IMR-90 (cell line): ENCODE data around the gene TMA7.

Source experiments
- POLR2A ChIP-seq: IDR thresholded peaks from 2 replicates; pipeline ENCODE4 v1.6.1; 2012; ENCODE audit warnings: mild to moderate bottlenecking, low read depth, low read length
- TF ChIP-seq, protein P1 (sequence below): conservative IDR thresholded peaks from 2 replicates; pipeline ENCODE4 v1.5.1; 2012; ENCODE audit warnings: mild to moderate bottlenecking, low read depth, low read length, improper control_type of control experiment

DNA sequence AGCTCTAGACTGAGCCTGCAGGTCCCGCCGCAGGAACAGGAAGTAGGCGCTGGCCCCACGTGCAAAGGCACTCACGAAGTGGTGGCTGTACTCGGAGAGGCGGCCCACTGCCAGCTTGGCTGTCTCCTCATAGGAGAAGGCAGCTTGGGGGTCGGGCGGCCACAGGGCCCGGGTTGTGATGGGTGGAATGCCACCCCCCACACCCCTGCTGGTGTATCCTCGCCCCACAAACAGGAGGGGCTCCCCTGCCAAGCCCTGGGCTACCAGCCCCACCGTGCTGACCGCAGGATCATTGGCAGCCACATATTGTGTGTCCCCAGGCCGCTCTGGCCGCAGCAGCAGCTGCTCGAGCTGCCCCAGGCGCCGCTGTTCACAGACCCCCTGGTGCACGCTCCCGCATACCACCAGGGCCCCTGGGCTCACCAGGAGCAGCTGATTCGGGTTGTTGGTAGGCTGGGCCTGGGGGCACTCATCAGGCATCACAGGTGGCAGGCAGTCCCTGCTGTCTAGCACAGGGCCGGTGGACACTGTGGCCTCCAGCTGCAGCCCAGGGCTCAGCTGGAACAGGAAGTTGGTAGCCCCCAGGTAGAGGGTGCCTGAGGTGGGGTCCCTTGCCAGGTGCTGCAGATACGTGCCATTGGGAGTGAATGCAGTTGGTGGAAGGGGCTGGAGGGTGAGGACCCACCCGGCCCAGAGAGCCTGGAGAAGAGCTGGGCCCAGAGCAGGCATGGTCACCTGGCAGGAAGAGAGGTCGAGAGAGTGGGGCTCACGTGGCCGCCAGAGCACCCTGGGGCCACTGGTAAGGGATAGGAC lies 16.0 kb upstream of the TMA7 start:
- TF ChIP-seq, protein P1, sequence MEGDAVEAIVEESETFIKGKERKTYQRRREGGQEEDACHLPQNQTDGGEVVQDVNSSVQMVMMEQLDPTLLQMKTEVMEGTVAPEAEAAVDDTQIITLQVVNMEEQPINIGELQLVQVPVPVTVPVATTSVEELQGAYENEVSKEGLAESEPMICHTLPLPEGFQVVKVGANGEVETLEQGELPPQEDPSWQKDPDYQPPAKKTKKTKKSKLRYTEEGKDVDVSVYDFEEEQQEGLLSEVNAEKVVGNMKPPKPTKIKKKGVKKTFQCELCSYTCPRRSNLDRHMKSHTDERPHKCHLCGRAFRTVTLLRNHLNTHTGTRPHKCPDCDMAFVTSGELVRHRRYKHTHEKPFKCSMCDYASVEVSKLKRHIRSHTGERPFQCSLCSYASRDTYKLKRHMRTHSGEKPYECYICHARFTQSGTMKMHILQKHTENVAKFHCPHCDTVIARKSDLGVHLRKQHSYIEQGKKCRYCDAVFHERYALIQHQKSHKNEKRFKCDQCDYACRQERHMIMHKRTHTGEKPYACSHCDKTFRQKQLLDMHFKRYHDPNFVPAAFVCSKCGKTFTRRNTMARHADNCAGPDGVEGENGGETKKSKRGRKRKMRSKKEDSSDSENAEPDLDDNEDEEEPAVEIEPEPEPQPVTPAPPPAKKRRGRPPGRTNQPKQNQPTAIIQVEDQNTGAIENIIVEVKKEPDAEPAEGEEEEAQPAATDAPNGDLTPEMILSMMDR, result no peak
- no peak for TF ChIP-seq POLR2A
